Ureter (tissue), 1 donor: ENCODE results near the gene NEK2. TPM values are rescaled to one million over a fixed set of nuclear protein-coding genes. Genes with fewer than 3 reads are reported as not detected.

Source experiments
- total RNA-seq: library from RNA; stranded (reverse); gene quantifications from one replicate; pipeline ENCODE4 v1.2.4, GENCODE V29; 2023
- donor health status: DM: yes; HTN: yes; CAD: no.

The NEK2 gene
- total RNA-seq, 1 donor from 2014 or later: not detected

Other genes with a start within 250 kb of the NEK2 start
- 0.65 TPM for gene RD3, start 183.5 kb downstream of the NEK2 start, total RNA-seq
- gene SLC30A1, start 96.5 kb downstream of the NEK2 start, total RNA-seq: 28.9 TPM
- 54.8 TPM for gene LPGAT1, start 155.1 kb upstream of the NEK2 start, total RNA-seq